Measurements from ENCODE around the gene DIS3L2.
"Not testable (repeated sequence)": the region's sequence is repeated elsewhere in the genome, so short reads cannot be mapped to it uniquely, and the experiment has no call there.

The DIS3L2 gene

GRCh38 chr2:232321156-232321816 lies 359.8 kb downstream of the DIS3L2 start:
- no peak for DNase-seq (ENCODE audit: low spot score)

GRCh38 chr2:232321817-232322559 lies 360.5 kb downstream of the DIS3L2 start:
- DNase-seq (ENCODE audit: low spot score) = no peak

- DNase-seq (ENCODE audit: low spot score) = no peak
Measured at GRCh38 chr2:232322560-232323327, 361.2 kb downstream of the DIS3L2 start.

GRCh38 chr2:232323328-232323650 lies 361.8 kb downstream of the DIS3L2 start:
- no peak for DNase-seq (ENCODE audit: low spot score)

- not testable (repeated sequence) for DNase-seq (ENCODE audit: low spot score)
Measured at GRCh38 chr2:232323967-232324366, 362.5 kb downstream of the DIS3L2 start.

- DNase-seq (ENCODE audit: low spot score) = no peak
Measured at GRCh38 chr2:232324778-232325177, 363.3 kb downstream of the DIS3L2 start.

- DNase-seq (ENCODE audit: low spot score) = peak; percentile 33
Measured at GRCh38 chr2:232325324-232326273, 364.1 kb downstream of the DIS3L2 start.

GRCh38 chr2:232326274-232327104 lies 365.0 kb downstream of the DIS3L2 start:
- DNase-seq (ENCODE audit: low spot score) = not testable (repeated sequence)

GRCh38 chr2:232327105-232328031 lies 365.9 kb downstream of the DIS3L2 start:
- peak; percentile 45 for DNase-seq (ENCODE audit: low spot score)

GRCh38 chr2:232328032-232328422 lies 366.5 kb downstream of the DIS3L2 start:
- DNase-seq (ENCODE audit: low spot score) = no peak

- DNase-seq (ENCODE audit: low spot score) = no peak
Measured at GRCh38 chr2:232328516-232329460, 367.3 kb downstream of the DIS3L2 start.

- no peak for DNase-seq (ENCODE audit: low spot score)
Measured at GRCh38 chr2:232329716-232330067, 368.2 kb downstream of the DIS3L2 start.

- DNase-seq (ENCODE audit: low spot score) = no peak
Measured at GRCh38 chr2:232330068-232330999, 368.8 kb downstream of the DIS3L2 start.

- not testable (repeated sequence) for DNase-seq (ENCODE audit: low spot score)
Measured at GRCh38 chr2:232331061-232331460, 369.5 kb downstream of the DIS3L2 start.

- DNase-seq (ENCODE audit: low spot score) = not testable (repeated sequence)
Measured at GRCh38 chr2:232331641-232332040, 370.1 kb downstream of the DIS3L2 start.

- not testable (repeated sequence) for DNase-seq (ENCODE audit: low spot score)
Measured at GRCh38 chr2:232332244-232332939, 370.9 kb downstream of the DIS3L2 start.

- no peak for DNase-seq (ENCODE audit: low spot score)
Measured at GRCh38 chr2:232332940-232333259, 371.4 kb downstream of the DIS3L2 start.

Data from globus pallidus (tissue), 1 donor.